Tibial nerve (tissue), 4 donors: ENCODE data around the gene LHX1. TPM values are rescaled to one million over a fixed set of nuclear protein-coding genes. Genes with fewer than 3 reads are reported as not detected.

ENCODE experiments used
- DNase-seq, 2 donors: peaks; one replicate each; pipeline ENCODE4 v3.0.0-alpha.2; 2019; ENCODE audit warnings: low spot score in 2 of 2
- H3K27ac ChIP-seq, 4 donors: fragments of 200-600 bp; sonication (generic) in 3 of 4; one replicate each; pipeline ENCODE4 v1.5.1; 2017 to 2019; ENCODE audit warnings: mild to moderate bottlenecking in 1 of 4
- H3K27me3 ChIP-seq, 2 donors: fragments of 200-600 bp; sonication (generic) in 1 of 2; one replicate each; pipeline versions ENCODE4 v1.5.1 to v1.6.0; 2017 to 2019
- H3K36me3 ChIP-seq, 3 donors: fragments of 200-600 bp; sonication (generic); one replicate each; pipeline ENCODE4 v1.5.1; 2018 to 2019
- H3K4me1 ChIP-seq, 4 donors: fragments of 200-600 bp; sonication (generic) in 3 of 4; one replicate each; pipeline ENCODE4 v1.5.1; 2017 to 2019
- H3K4me3 ChIP-seq, 4 donors: fragments of 200-600 bp; sonication (generic) in 3 of 4; one replicate each; pipeline ENCODE4 v1.5.1; 2017 to 2019; ENCODE audit warnings: mild to moderate bottlenecking in 1 of 4, moderate library complexity in 1 of 4
- H3K9me3 ChIP-seq, 4 donors: fragments of 200-600 bp; sonication (generic) in 3 of 4; one replicate each; pipeline ENCODE4 v1.5.1; 2017 to 2019
- EP300 ChIP-seq, 2 donors: sonication (generic); formaldehyde crosslinking; IDR thresholded peaks; one replicate each; pipeline ENCODE4 v1.6.1; 2017; ENCODE audit warnings: antibody characterized with exemption in 2 of 2, mild to moderate bottlenecking in 1 of 2
- POLR2A ChIP-seq, 2 donors: fragments of 450-650 bp; IDR thresholded peaks; one replicate each; pipeline ENCODE4 v1.6.1; 2017; ENCODE audit warnings: antibody characterized with exemption in 2 of 2, mild to moderate bottlenecking in 2 of 2, moderate library complexity in 2 of 2
- WGBS, 2 donors: methylation state at CpG; one replicate each; pipeline ENCODE4 v1.1.5; 2018; 5-methylcytosine and 5-hydroxymethylcytosine counted together
- total RNA-seq, 4 donors: library from RNA; depleted of rRNA; stranded (reverse); fragments of >200 nt; gene quantifications; one replicate each; pipeline ENCODE4 v1.1.0, GENCODE V29; 2016
- TF ChIP-seq, protein P1 (sequence below), 5 experiments: fragments of 200-600 bp in 3 of 5; fragments of 450-650 bp in 2 of 5; sonication (generic) in 3 of 5; IDR thresholded peaks; one replicate each; pipeline ENCODE4 v1.5.1; 2016 to 2019; ENCODE audit warnings: antibody characterized with exemption in 5 of 5, mild to moderate bottlenecking in 3 of 5, moderate library complexity in 2 of 5

Gene LHX1
- total RNA-seq, 4 donors from 2014 or later = not detected

DNA sequence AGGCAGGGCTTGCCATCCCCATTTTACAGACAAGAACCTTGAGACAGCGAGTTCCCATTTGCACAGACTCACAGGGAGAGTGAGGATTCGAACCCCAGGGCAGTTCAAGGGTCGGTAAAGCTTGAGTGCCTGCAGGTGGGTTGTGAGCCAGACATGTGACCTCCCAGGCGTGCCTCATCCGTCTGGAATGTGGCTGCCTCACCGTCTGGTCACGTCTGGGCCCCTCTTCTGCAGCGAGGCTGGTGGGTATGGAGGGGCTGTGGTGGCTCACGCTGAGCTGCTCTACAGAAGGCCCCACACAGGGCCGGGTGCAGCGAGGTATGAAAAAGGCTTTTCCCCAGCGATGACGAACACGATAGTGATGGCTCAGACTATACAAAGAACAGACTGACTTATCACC, 35.8 kb upstream of the LHX1 start:
- DNase-seq = no peak
- TF ChIP-seq, protein P1, sequence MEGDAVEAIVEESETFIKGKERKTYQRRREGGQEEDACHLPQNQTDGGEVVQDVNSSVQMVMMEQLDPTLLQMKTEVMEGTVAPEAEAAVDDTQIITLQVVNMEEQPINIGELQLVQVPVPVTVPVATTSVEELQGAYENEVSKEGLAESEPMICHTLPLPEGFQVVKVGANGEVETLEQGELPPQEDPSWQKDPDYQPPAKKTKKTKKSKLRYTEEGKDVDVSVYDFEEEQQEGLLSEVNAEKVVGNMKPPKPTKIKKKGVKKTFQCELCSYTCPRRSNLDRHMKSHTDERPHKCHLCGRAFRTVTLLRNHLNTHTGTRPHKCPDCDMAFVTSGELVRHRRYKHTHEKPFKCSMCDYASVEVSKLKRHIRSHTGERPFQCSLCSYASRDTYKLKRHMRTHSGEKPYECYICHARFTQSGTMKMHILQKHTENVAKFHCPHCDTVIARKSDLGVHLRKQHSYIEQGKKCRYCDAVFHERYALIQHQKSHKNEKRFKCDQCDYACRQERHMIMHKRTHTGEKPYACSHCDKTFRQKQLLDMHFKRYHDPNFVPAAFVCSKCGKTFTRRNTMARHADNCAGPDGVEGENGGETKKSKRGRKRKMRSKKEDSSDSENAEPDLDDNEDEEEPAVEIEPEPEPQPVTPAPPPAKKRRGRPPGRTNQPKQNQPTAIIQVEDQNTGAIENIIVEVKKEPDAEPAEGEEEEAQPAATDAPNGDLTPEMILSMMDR (IDR thresholded peaks at IDR 0.05) = no peak
- TF ChIP-seq EP300 (IDR thresholded peaks at IDR 0.05) = no peak
- no peak for TF ChIP-seq POLR2A (IDR thresholded peaks at IDR 0.05)
- H3K4me1 ChIP-seq = no peaks in the 10 kb centered on the region
- 54 to 58% methylated on average over 10 to 14 of the region's 14 CpGs for WGBS, 2 donors
- H3K27ac ChIP-seq = no peak overlapping the region
- H3K9me3 ChIP-seq = no peaks in the 10 kb centered on the region
- no peak overlapping the region for H3K4me3 ChIP-seq
- H3K27me3 ChIP-seq = peaks cover 0 to 25% of the 10 kb centered on the region in 2 donors
- no peaks in the 10 kb centered on the region for H3K36me3 ChIP-seq

DNA sequence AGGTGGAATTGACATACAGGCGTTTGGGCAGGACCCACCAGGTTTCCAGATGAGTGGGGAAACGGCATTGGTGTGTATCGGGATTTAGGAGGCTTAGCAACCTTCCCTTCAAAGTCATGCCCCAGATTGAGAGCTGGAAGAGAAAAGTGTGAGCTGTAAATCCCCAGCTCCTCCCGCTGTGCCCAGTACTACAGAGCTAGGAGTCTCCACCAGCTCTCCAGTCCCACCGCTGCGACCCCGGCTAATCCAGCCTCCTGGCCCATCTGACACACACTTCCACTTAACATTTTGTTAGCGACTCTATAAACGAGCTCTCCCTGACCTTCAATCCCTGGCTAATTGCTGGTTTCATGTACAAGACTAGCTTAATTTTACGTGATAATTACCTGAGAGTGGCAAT, 29.9 kb upstream of the LHX1 start:
- H3K9me3 ChIP-seq = no peaks in the 10 kb centered on the region
- H3K4me3 ChIP-seq = no peak overlapping the region
- H3K4me1 ChIP-seq = no peaks in the 10 kb centered on the region
- peaks cover 0 to 55% of the 10 kb centered on the region in 2 donors for H3K27me3 ChIP-seq
- no peaks in the 10 kb centered on the region for H3K36me3 ChIP-seq
- 48 to 51% methylated on average over 10 of the region's 10 CpGs for WGBS, 2 donors
- no peak overlapping the region for H3K27ac ChIP-seq
- no peak for DNase-seq
- no peak for TF ChIP-seq POLR2A (IDR thresholded peaks at IDR 0.05)
- TF ChIP-seq EP300 (IDR thresholded peaks at IDR 0.05) = no peak
- TF ChIP-seq, protein P1 (IDR thresholded peaks at IDR 0.05) = no peak

DNA sequence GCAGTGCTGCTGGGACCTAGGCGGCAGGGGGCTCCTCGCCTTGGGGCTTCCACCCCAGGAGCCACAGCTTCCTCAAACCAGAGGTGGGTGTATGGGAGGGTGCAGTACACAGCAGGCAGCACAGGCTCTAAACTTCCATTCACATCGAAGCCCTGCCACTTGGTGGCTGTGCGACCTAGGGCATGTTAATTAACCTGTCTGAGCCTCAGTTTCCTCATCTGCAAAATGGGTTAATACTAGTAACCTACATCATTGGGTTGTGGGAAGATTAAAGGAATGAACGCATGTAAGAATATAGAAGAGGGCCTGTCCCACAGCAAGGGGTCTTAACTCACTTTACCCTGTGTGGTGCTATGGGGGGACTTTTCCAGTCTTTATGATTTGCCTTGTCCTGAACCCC, 26.8 kb upstream of the LHX1 start:
- 74 to 82% methylated on average over 5 of the region's 5 CpGs for WGBS, 2 donors

DNA sequence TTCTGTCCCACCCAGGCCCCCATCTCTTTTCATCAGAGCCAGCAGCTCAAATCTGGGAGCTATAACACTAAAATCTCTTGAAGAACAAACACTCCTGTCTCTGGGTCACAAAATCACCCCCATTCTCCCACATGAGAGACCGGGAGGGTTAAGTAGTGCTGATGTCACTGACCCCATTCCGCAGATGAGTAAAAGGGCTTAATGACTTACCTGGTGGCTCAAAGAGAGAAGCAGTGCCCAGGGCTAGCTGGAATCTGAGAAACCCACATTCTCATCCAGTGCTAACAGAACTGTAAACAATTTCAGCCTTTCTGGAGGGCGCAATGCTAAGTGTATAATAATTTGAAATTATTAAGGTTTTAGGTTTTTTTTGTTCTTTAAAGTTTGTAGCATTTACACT, 26.3 kb upstream of the LHX1 start:
- Histone ChIP-seq H3K36me3 (no peaks in the 10 kb centered on the region), H3K4me3 (no peak overlapping the region), H3K27me3 (peaks cover 0 to 64% of the 10 kb centered on the region in 2 donors), H3K4me1 (no peaks in the 10 kb centered on the region), H3K9me3 (no peaks in the 10 kb centered on the region), H3K27ac (no peak overlapping the region)
- TF ChIP-seq, protein P1 (IDR thresholded peaks at IDR 0.05) = no peak
- TF ChIP-seq POLR2A (IDR thresholded peaks at IDR 0.05) = no peak
- no peak for TF ChIP-seq EP300 (IDR thresholded peaks at IDR 0.05)
- DNase-seq = no peak
- WGBS, 2 donors = 51 to 59% methylated on average over 3 of the region's 3 CpGs

More for the DNA sequence above, 26.8 kb upstream of the LHX1 start:
- no peak for DNase-seq
- no peaks in the 10 kb centered on the region for H3K36me3 ChIP-seq
- H3K4me1 ChIP-seq = no peaks in the 10 kb centered on the region
- TF ChIP-seq, protein P1 (IDR thresholded peaks at IDR 0.05) = no peak
- TF ChIP-seq POLR2A (IDR thresholded peaks at IDR 0.05) (no peak), EP300 (IDR thresholded peaks at IDR 0.05) (no peak)
- H3K9me3 ChIP-seq = no peaks in the 10 kb centered on the region
- H3K27ac ChIP-seq = no peak overlapping the region
- peaks cover 0 to 67% of the 10 kb centered on the region in 2 donors for H3K27me3 ChIP-seq
- H3K4me3 ChIP-seq = no peak overlapping the region

DNA sequence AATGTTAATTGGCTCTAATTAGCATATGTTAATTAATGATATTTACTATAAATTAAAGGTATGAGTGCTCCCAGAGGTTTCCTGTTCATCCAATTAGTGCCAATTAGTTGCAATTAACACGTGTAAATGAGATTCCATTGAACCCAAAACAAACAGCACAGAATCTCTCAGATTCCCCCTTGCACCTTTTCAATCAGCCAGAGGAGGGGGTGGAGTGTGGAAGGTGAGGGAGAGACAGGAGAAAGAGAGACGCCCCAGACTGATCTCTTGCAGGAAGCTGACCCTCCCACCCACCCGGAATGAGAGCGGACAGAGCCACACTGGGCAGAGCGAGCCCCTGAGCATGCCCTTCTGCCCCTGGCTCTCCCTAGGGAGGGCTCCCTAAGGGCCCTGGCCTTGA, 24.1 kb upstream of the LHX1 start:
- Histone ChIP-seq H3K27ac (no peak overlapping the region), H3K27me3 (peaks cover 0 to 57% of the 10 kb centered on the region in 2 donors), H3K4me3 (no peak overlapping the region), H3K4me1 (no peaks in the 10 kb centered on the region), H3K36me3 (no peaks in the 10 kb centered on the region), H3K9me3 (no peaks in the 10 kb centered on the region)
- TF ChIP-seq, protein P1 (IDR thresholded peaks at IDR 0.05) = no peak
- TF ChIP-seq POLR2A (IDR thresholded peaks at IDR 0.05) (no peak), EP300 (IDR thresholded peaks at IDR 0.05) (no peak)
- DNase-seq = no peak
- 28 to 36% methylated on average over 5 of the region's 5 CpGs for WGBS, 2 donors
